HCT116 (cell line): ENCODE measurements around the gene CCDC192. TPM values are rescaled to one million over a fixed set of nuclear protein-coding genes. Genes with fewer than 3 reads are reported as not detected.

Experiments
- ATAC-seq: fragments of 200-7000 bp; cut with Tn5 transposase; 2 replicates; pipeline ENCODE4 v1.9.1; 2020; ENCODE audit warnings: mild to moderate bottlenecking, moderate library complexity
- BruUV-seq: library from RNA; stranded (reverse); fragments of 400-500 nt; replicated peaks from 2 replicates; lab custom pipeline; 2021; lab: Mats Ljungman, UMichigan
- CTCF ChIA-PET: fragments of 300-600 bp; sonication (Branson Sonifier 250); formaldehyde crosslinking; loops from one replicate; lab custom pipeline; 2021; ENCODE audit warnings: antibody characterized with exemption; lab: Charles Lee
- POLR2A ChIA-PET: fragments of 300-600, 350-600 bp; sonication (Branson Sonifier 250); formaldehyde crosslinking; loops from one replicate; lab custom pipeline; 2021; ENCODE audit warnings: antibody characterized with exemption; lab: Charles Lee
- RAD21 ChIA-PET, 2 experiments: fragments of 300-600 bp; sonication (Branson Sonifier 250); formaldehyde crosslinking; loops; one replicate each; lab custom pipeline; 2023; ENCODE audit warnings: low total read pairs in 2 of 2; ENCODE audit not compliant: uncharacterized antibody in 2 of 2, unreplicated experiment in 2 of 2, low non-redundant PET in 1 of 2; lab: Charles Lee
- DNase-seq: peaks from one replicate; pipeline ENCODE4 v3.0.0-alpha.2; 2010; ENCODE audit warnings: low read depth, low spot score
- H2AFZ ChIP-seq: fragments of 200-600 bp; shearing (Covaris generic), sonication (generic); 2 replicates; pipeline ENCODE4 v1.6.1; 2017; ENCODE audit warnings: low read depth, mixed run types, mixed read lengths, antibody characterized with exemption, low read length; ENCODE audit not compliant: poor library complexity, severe bottlenecking
- H3K27ac ChIP-seq: 2 replicates; pipeline ENCODE4 v1.5.1; 2012; ENCODE audit warnings: low read depth, low read length
- H3K27me3 ChIP-seq: fragments of 200-600 bp; sonication (generic); 2 replicates; pipeline ENCODE4 v1.6.1; 2016; ENCODE audit warnings: mixed run types, low read length, mixed read lengths; ENCODE audit not compliant: insufficient read depth
- H3K36me3 ChIP-seq, 2 experiments: fragments of 200-500 bp in 1 of 2; fragments of 200-600 bp in 1 of 2; sonication (Bioruptor generic) in 1 of 2; sonication (generic) in 1 of 2; 2 replicates each; pipeline versions ENCODE4 v1.5.1 to v1.6.1; 2014 to 2016; ENCODE audit warnings: low read length in 2 of 2, inconsistent platforms in 1 of 2, mixed read lengths in 1 of 2, mixed run types in 1 of 2; ENCODE audit not compliant: insufficient read depth in 2 of 2, control insufficient read depth in 1 of 2
- H3K4me1 ChIP-seq, 2 experiments: fragments of 200-600 bp in 1 of 2; sonication (generic) in 1 of 2; 2 replicates each; pipeline versions ENCODE4 v1.5.1 to v1.6.1; 2012 to 2017; ENCODE audit warnings: low read length in 2 of 2, inconsistent platforms in 1 of 2, mild to moderate bottlenecking in 1 of 2, mixed read lengths in 1 of 2, mixed run types in 1 of 2, moderate library complexity in 1 of 2; ENCODE audit not compliant: insufficient read depth in 2 of 2, control insufficient read depth in 1 of 2
- H3K4me2 ChIP-seq: fragments of 200-600 bp; sonication (generic); 2 replicates; pipeline ENCODE4 v1.6.1; 2017; ENCODE audit warnings: mixed run types, low read length, mixed read lengths
- H3K4me3 ChIP-seq, 2 experiments: fragments of 200-600 bp in 1 of 2; sonication (generic) in 1 of 2; replicated peaks in 1 of 2; 2 replicates each; pipeline ENCODE4 v1.5.1; 2011 to 2016; ENCODE audit warnings: low read length in 2 of 2, control low read depth in 1 of 2, low read depth in 1 of 2, mild to moderate bottlenecking in 1 of 2, mixed read lengths in 1 of 2, mixed run types in 1 of 2
- H3K79me2 ChIP-seq: fragments of 200-600 bp; sonication (generic); 2 replicates; pipeline ENCODE4 v1.6.1; 2017; ENCODE audit warnings: mild to moderate bottlenecking, mixed run types, low read length, moderate library complexity, mixed read lengths; ENCODE audit not compliant: insufficient read depth
- H3K9ac ChIP-seq: fragments of 200-600 bp; sonication (generic); 2 replicates; pipeline ENCODE4 v1.6.1; 2016; ENCODE audit warnings: low read length, mixed read lengths
- H3K9me2 ChIP-seq: fragments of 200-600 bp; sonication (generic), shearing (Covaris generic); 2 replicates; pipeline ENCODE4 v1.6.1; 2017; ENCODE audit warnings: mixed run types, mild to moderate bottlenecking, moderate library complexity; ENCODE audit not compliant: insufficient read depth
- H3K9me3 ChIP-seq, 2 experiments: fragments of 200-500 bp in 1 of 2; fragments of 200-600 bp in 1 of 2; sonication (Bioruptor generic) in 1 of 2; sonication (generic) in 1 of 2; 2 replicates each; pipeline ENCODE4 v1.6.1; 2014 to 2017; ENCODE audit warnings: low read length in 2 of 2, mixed read lengths in 2 of 2, inconsistent platforms in 1 of 2, low read depth in 1 of 2, mild to moderate bottlenecking in 1 of 2, mixed run types in 1 of 2, moderate library complexity in 1 of 2; ENCODE audit not compliant: control insufficient read depth in 1 of 2, insufficient read depth in 1 of 2
- H4K20me1 ChIP-seq: fragments of 200-600 bp; sonication (generic), shearing (Covaris generic); 2 replicates; pipeline ENCODE4 v1.6.1; 2017; ENCODE audit warnings: mixed run types, mild to moderate bottlenecking, moderate library complexity; ENCODE audit not compliant: insufficient read depth
- CBX3 ChIP-seq: IDR thresholded peaks from 2 replicates; pipeline ENCODE4 v1.6.1; 2012; ENCODE audit warnings: low read depth
- CEBPB ChIP-seq: IDR thresholded peaks from 2 replicates; pipeline ENCODE4 v1.6.1; 2012; ENCODE audit warnings: low read depth
- ELF1 ChIP-seq: IDR thresholded peaks from 2 replicates; pipeline ENCODE4 v1.6.1; 2012; ENCODE audit warnings: low read depth, borderline replicate concordance
- EZH2 ChIP-seq: fragments of 200-600 bp; sonication (generic); IDR thresholded peaks from 2 replicates; pipeline ENCODE4 v1.6.1; 2017; ENCODE audit warnings: antibody characterized with exemption, mixed run types
- EZH2phosphoT487 ChIP-seq: fragments of 200-600 bp; IDR thresholded peaks from 2 replicates; pipeline ENCODE4 v1.6.1; 2018; ENCODE audit warnings: antibody characterized with exemption, borderline replicate concordance
- FOSL1 ChIP-seq: IDR thresholded peaks from 2 replicates; pipeline ENCODE4 v1.6.1; 2012; ENCODE audit warnings: low read depth
- POLR2A ChIP-seq: IDR thresholded peaks from 2 replicates; pipeline ENCODE4 v1.7.0; 2011; ENCODE audit warnings: borderline replicate concordance; ENCODE audit not compliant: insufficient read depth, insufficient read length; ENCODE audit errors: extremely low read depth
- SIN3A ChIP-seq: IDR thresholded peaks from 2 replicates; pipeline ENCODE4 v1.6.1; 2012; ENCODE audit warnings: low read depth
- SP1 ChIP-seq: IDR thresholded peaks from 2 replicates; pipeline ENCODE4 v1.6.1; 2012; ENCODE audit warnings: low read depth
- SRF ChIP-seq: IDR thresholded peaks from 2 replicates; pipeline ENCODE4 v1.6.1; 2012; ENCODE audit warnings: low read depth
- YY1 ChIP-seq: IDR thresholded peaks from 2 replicates; pipeline ENCODE4 v1.6.1; 2011; ENCODE audit warnings: low read length, low read depth, moderate library complexity, mild to moderate bottlenecking; ENCODE audit not compliant: insufficient replicate concordance; ENCODE audit errors: extremely low read depth
- ZFX ChIP-seq: fragments of 450-650 bp; IDR thresholded peaks from 2 replicates; pipeline ENCODE4 v1.6.1; 2017
- ZNF274 ChIP-seq: fragments of 200-500 bp; sonication (Bioruptor generic); IDR thresholded peaks from 2 replicates; pipeline ENCODE4 v1.6.1; 2014; ENCODE audit warnings: mild to moderate bottlenecking, low read depth, low read length, inconsistent platforms
- intact Hi-C: fragments of 100-400 bp; cut with micrococcal nuclease; formaldehyde crosslinking; loops from 2 replicates; pipeline ENCODE4 v1.10.0; 2022
- total RNA-seq: library from RNA; stranded (reverse); gene quantifications from one replicate; pipeline ENCODE4 v1.2.1, GENCODE V29; 2021; ENCODE audit not compliant: unreplicated experiment
- TF ChIP-seq, protein P1 (sequence below): IDR thresholded peaks from 2 replicates; pipeline ENCODE4 v1.6.1; 2011; ENCODE audit warnings: mild to moderate bottlenecking, low read length, moderate library complexity; ENCODE audit not compliant: insufficient replicate concordance; ENCODE audit errors: extremely low read depth
- TF ChIP-seq, protein P2 (sequence below), 3 experiments: fragments of 200-600 bp in 1 of 3; sonication (generic) in 1 of 3; IDR thresholded peaks in 2 of 3; conservative IDR thresholded peaks in 1 of 3; 2 replicates each; pipeline ENCODE4 v1.5.1; 2012 to 2017; ENCODE audit warnings: low read depth in 2 of 3, low read length in 2 of 3, antibody characterized with exemption in 1 of 3, borderline replicate concordance in 1 of 3, control low read depth in 1 of 3, mild to moderate bottlenecking in 1 of 3, mixed read lengths in 1 of 3, mixed run types in 1 of 3, moderate library complexity in 1 of 3; ENCODE audit not compliant: insufficient read depth in 1 of 3
- TF ChIP-seq, protein P3 (sequence below): IDR thresholded peaks from 2 replicates; pipeline ENCODE4 v1.6.1; 2012

CCDC192 gene
- total RNA-seq, 1 experiment from 2014 or later = not detected

DNA sequence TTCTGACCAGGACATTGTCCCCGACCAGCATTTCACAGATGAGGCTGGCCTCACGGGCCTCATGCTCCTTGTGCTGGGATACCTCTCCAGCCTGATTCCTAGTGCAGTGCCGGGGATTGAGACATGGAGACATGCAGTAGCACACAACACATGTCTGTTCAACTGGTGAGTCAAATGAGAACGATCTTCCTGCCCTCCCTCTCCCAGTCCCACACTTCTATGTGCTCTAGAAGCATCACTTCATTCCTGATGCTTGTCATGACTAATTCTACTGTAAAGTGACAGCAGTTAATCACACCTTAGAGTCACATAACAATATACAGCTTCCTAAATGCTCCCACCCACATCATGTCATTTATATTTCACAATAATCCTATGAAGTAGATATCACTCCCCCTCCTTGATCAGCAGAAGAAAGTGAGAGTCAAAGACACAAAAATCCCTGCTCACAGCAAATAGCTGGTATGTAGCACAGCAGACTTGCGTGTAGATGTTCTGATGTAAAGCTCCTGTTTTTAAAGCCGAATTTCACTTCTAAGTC lies 101.8 kb downstream of the CCDC192 start (continued):
- TF ChIP-seq, protein P1, sequence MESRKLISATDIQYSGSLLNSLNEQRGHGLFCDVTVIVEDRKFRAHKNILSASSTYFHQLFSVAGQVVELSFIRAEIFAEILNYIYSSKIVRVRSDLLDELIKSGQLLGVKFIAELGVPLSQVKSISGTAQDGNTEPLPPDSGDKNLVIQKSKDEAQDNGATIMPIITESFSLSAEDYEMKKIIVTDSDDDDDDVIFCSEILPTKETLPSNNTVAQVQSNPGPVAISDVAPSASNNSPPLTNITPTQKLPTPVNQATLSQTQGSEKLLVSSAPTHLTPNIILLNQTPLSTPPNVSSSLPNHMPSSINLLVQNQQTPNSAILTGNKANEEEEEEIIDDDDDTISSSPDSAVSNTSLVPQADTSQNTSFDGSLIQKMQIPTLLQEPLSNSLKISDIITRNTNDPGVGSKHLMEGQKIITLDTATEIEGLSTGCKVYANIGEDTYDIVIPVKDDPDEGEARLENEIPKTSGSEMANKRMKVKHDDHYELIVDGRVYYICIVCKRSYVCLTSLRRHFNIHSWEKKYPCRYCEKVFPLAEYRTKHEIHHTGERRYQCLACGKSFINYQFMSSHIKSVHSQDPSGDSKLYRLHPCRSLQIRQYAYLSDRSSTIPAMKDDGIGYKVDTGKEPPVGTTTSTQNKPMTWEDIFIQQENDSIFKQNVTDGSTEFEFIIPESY = no peak
- TF ChIP-seq FOSL1 (no peak), POLR2A (no peak), ZNF274 (no peak)

DNA sequence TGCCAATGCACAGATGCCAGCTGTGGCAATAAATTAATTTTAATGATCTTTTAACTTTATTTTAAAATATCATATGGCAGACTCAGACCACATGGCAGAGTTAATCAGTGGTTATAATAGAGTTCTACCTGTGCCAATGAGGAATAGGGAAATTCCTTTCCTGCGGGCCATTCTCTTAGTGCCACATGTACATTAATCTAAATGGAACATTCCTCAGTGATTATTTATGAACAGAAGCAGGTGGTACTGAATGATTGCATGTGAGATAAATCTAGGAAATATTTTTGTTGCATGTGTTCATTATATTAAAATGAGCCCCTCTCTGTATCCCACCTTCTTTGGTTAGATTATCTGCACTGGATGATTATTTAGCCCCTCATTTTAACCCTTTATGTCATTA lies 102.3 kb downstream of the CCDC192 start:
- BruUV-seq = no TSS peak
- H4K20me1 ChIP-seq = no peaks in the 10 kb centered on the region
- ChIA-PET RAD21 (no interaction called here), POLR2A (no interaction called here), CTCF (no interaction called here)
- TF ChIP-seq, protein P2, sequence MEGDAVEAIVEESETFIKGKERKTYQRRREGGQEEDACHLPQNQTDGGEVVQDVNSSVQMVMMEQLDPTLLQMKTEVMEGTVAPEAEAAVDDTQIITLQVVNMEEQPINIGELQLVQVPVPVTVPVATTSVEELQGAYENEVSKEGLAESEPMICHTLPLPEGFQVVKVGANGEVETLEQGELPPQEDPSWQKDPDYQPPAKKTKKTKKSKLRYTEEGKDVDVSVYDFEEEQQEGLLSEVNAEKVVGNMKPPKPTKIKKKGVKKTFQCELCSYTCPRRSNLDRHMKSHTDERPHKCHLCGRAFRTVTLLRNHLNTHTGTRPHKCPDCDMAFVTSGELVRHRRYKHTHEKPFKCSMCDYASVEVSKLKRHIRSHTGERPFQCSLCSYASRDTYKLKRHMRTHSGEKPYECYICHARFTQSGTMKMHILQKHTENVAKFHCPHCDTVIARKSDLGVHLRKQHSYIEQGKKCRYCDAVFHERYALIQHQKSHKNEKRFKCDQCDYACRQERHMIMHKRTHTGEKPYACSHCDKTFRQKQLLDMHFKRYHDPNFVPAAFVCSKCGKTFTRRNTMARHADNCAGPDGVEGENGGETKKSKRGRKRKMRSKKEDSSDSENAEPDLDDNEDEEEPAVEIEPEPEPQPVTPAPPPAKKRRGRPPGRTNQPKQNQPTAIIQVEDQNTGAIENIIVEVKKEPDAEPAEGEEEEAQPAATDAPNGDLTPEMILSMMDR (IDR thresholded peaks at IDR 0.05 in 2 of 3, conservative IDR thresholded peaks at IDR 0.05 in 1 of 3; ENCODE audit: borderline replicate concordance in 1 of 3, insufficient read depth in 1 of 3, low read depth in 2 of 3, low read length in 2 of 3) = no peak
- TF ChIP-seq, protein P3, sequence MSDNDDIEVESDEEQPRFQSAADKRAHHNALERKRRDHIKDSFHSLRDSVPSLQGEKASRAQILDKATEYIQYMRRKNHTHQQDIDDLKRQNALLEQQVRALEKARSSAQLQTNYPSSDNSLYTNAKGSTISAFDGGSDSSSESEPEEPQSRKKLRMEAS = no peak
- TF ChIP-seq ZFX (no peak), SP1 (no peak), YY1 (no peak), ELF1 (no peak), EZH2 (no peak), CEBPB (no peak), SIN3A (no peak), POLR2A (no peak), FOSL1 (no peak), EZH2phosphoT487 (no peak), CBX3 (no peak), SRF (no peak)
- TF ChIP-seq, protein P1 = no peak
- no peaks in the 10 kb centered on the region for H3K36me3 ChIP-seq
- intact Hi-C loops = no loop called here
- H3K4me2 ChIP-seq = no peak overlapping the region
- no peaks in the 10 kb centered on the region for H3K9me3 ChIP-seq
- no peak overlapping the region for H3K9ac ChIP-seq
- no peaks in the 10 kb centered on the region for H3K9me2 ChIP-seq
- ATAC-seq = no peak
- no peak overlapping the region for H3K27ac ChIP-seq
- H3K4me1 ChIP-seq = no peaks in the 10 kb centered on the region
- H3K79me2 ChIP-seq = no peaks in the 10 kb centered on the region
- no peak for DNase-seq
- no peaks in the 10 kb centered on the region for H3K27me3 ChIP-seq
- no peak overlapping the region for H3K4me3 ChIP-seq
- no peak overlapping the region for H2AFZ ChIP-seq
